Activated naive CD4-positive, alpha-beta T cell treated with anti-CD3 and anti-CD28 coated beads, Interleukin-2, amount 10 ng/mL, durations not matched to agents 7 days and 5 days (primary cell): ENCODE results near the gene WDR4.
A peak's percentile ranks its signal among the peaks of the same experiment; 100 is the strongest.
"Not testable (repeated sequence)": the region's sequence is repeated elsewhere in the genome, so short reads cannot be mapped to it uniquely, and the experiment has no call there.

Experiments used
- CTCF ChIA-PET: fragments of 350-600 bp; sonication (Branson Sonifier 250); formaldehyde crosslinking; loops from one replicate; lab custom pipeline; 2021; ENCODE audit warnings: antibody characterized with exemption; lab: Charles Lee
- DNase-seq: peaks from one replicate; pipeline ENCODE4 v3.0.0-alpha.2; 2020
- H3K27ac Mint-ChIP-seq: one replicate; pipeline ENCODE4 v1.8.0; 2021; ENCODE audit warnings: mild to moderate bottlenecking, moderate library complexity, mixed read lengths
- H3K27me3 Mint-ChIP-seq: one replicate; pipeline ENCODE4 v1.8.0; 2021; ENCODE audit warnings: mild to moderate bottlenecking, mixed read lengths
- H3K36me3 Mint-ChIP-seq: one replicate; pipeline ENCODE4 v1.8.0; 2021; ENCODE audit warnings: mixed read lengths
- H3K4me1 Mint-ChIP-seq: one replicate; pipeline ENCODE4 v1.8.0; 2021; ENCODE audit warnings: mixed read lengths
- H3K4me3 Mint-ChIP-seq: one replicate; pipeline ENCODE4 v1.8.0; 2021; ENCODE audit warnings: mild to moderate bottlenecking, moderate library complexity, mixed read lengths
- H3K9me3 Mint-ChIP-seq: one replicate; pipeline ENCODE4 v1.8.0; 2021; ENCODE audit warnings: mixed read lengths

WDR4 gene

GRCh38 chr21:42852925-42853570 is 26.3 kb downstream of the WDR4 start:
- Mint-ChIP-seq H3K27ac (no peak overlapping the region), H3K36me3 (peaks cover 44% of the 10 kb centered on the region), H3K9me3 (no peaks in the 10 kb centered on the region), H3K4me3 (no peak overlapping the region), H3K27me3 (no peaks in the 10 kb centered on the region), H3K4me1 (no peaks in the 10 kb centered on the region)
- no peak for DNase-seq
- CTCF ChIA-PET = no interaction called here

DNA sequence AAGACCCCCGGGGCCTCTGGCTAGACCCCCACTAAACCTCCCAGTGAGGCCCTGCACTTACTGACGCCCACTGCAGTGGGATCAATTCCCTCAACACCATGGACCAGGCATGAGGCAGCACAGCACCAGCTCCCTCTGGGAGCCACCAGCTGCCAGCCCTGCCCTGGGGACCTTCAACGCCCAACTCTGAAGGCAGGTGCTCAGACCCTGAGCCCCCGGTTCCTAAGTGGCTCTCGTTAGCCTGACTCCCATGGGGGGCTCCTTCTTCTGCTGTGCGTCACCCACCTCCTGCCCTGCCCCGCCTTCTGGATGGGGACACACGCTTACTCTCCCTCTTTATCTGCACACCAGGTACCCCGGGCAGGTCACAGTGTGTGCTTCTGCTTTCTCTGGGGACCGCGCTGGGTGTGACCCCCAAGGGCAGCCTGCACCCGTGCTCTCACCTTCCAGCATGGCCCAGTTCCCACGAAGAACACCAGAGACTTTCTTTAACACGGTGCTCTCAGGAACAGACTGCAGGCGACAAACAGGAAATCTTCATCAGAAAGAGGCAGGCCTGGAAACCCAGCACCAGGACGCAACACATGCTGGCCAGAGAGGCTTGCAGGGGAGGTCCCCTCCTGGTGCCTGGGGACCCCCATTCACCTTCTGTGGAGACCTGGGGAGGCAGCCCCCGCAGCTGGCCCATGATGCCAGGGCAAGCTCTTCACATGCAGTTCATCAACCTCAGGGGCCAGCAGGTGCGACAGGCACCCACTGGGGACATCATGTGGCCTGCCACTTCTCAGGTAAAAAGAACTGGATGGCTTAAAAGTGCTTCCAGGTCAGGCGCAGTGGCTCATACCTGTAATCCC is 27.3 kb downstream of the WDR4 start:
- CTCF ChIA-PET = no interaction called here
- peak overlapping the region; percentile 55 for H3K27ac Mint-ChIP-seq

DNA sequence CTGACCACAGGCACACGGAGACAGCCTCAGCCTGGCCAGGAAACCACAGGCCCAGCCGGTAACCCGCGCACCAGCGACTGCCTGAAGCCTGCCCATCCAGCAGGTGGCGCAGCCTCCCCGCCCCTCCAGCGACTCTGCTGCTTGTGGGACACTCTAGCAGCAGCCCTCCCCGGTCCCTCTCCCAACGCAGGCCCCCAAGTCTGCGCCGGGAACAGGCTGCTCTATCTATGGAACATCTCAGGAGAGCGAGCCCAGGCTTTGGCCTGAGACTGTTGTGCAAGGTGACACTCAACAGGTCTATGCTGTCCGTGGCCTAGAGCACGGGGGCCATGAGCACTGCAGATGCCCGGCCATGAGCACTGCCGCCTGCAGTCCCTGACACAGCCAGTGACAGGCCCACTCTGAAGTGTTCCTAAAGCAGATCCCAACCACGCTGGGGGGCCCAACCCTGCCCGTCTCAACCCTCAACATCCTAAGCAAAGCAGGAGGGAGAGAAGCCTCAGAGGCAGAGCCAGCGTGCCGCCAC is 28.4 kb downstream of the WDR4 start:
- CTCF ChIA-PET = no interaction called here
- peaks cover 38% of the 10 kb centered on the region for H3K36me3 Mint-ChIP-seq
- H3K27ac Mint-ChIP-seq = no peak overlapping the region
- H3K27me3 Mint-ChIP-seq = no peaks in the 10 kb centered on the region
- H3K4me3 Mint-ChIP-seq = no peak overlapping the region
- DNase-seq = peak; percentile 57
- no peaks in the 10 kb centered on the region for H3K9me3 Mint-ChIP-seq
- H3K4me1 Mint-ChIP-seq = no peaks in the 10 kb centered on the region

More for the DNA sequence above, 27.3 kb downstream of the WDR4 start:
- no peak overlapping the region for H3K4me3 Mint-ChIP-seq
- H3K27me3 Mint-ChIP-seq = no peaks in the 10 kb centered on the region
- no peaks in the 10 kb centered on the region for H3K9me3 Mint-ChIP-seq
- H3K4me1 Mint-ChIP-seq = no peaks in the 10 kb centered on the region
- peaks cover 41% of the 10 kb centered on the region for H3K36me3 Mint-ChIP-seq
- no peak for DNase-seq

- Mint-ChIP-seq H3K36me3 (peaks cover 37% of the 10 kb centered on the region), H3K4me1 (no peaks in the 10 kb centered on the region), H3K27ac (no peak overlapping the region), H3K4me3 (no peak overlapping the region), H3K27me3 (no peaks in the 10 kb centered on the region), H3K9me3 (no peaks in the 10 kb centered on the region)
- CTCF ChIA-PET = no interaction called here
- DNase-seq = no peak
Observed at GRCh38 chr21:42850463-42850862, 28.9 kb downstream of the WDR4 start.

DNA sequence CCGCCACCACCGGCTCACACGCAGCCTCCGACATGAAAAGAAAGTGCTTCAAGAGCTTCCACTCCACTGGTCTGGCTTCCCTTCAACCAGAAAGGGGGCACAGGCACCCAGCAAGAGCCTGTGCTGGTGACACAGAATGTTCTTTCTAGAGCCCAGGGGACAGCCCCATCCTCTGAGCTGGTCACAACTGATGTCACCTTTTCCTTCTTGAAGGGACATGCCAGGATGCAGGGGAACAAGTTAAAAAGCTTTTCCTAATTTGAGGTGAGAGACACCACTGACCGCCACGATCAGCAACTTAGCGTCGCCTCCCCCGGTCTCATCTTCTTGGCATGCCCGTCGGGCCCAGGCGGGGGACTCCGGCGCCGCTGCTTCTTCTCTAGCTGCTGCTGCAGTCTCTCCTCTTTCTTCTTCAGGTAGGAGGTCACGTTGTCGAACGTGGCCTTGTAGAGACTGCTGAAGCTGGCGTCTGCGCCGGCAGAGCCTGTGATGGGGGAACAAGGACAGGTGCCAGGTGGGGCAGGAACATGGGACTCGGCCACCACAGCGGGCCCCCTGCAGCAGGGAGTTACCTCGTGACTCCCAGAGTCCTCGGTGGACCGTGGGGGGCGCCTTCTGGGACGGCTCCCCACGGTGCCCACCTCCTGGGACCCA is 29.5 kb downstream of the WDR4 start:
- CTCF ChIA-PET = interaction anchor here (0.6 kb wide), 1 partner anchor 21 kb away, joined by 3 read pairs; no protein-coding TSS in a partner anchor
- H3K27ac Mint-ChIP-seq = no peak overlapping the region
- no peak overlapping the region for H3K4me3 Mint-ChIP-seq
- peaks cover 40% of the 10 kb centered on the region for H3K36me3 Mint-ChIP-seq
- H3K27me3 Mint-ChIP-seq = no peaks in the 10 kb centered on the region
- no peaks in the 10 kb centered on the region for H3K9me3 Mint-ChIP-seq
- no peak for DNase-seq
- no peaks in the 10 kb centered on the region for H3K4me1 Mint-ChIP-seq

- no peaks in the 10 kb centered on the region for H3K4me1 Mint-ChIP-seq
- no peaks in the 10 kb centered on the region for H3K27me3 Mint-ChIP-seq
- H3K27ac Mint-ChIP-seq = no peak overlapping the region
- peaks cover 39% of the 10 kb centered on the region for H3K36me3 Mint-ChIP-seq
- H3K9me3 Mint-ChIP-seq = no peaks in the 10 kb centered on the region
- no peak for DNase-seq
- H3K4me3 Mint-ChIP-seq = no peak overlapping the region
- CTCF ChIA-PET = interaction anchor here (0.6 kb wide), 1 partner anchor 22 kb away, joined by 3 read pairs; no protein-coding TSS in a partner anchor
Observed at GRCh38 chr21:42848932-42849758, 30.2 kb downstream of the WDR4 start.

GRCh38 chr21:42848144-42848931 is 31.0 kb downstream of the WDR4 start:
- H3K9me3 Mint-ChIP-seq, H3K4me3 Mint-ChIP-seq, H3K4me1 Mint-ChIP-seq, H3K27ac Mint-ChIP-seq, CTCF ChIA-PET, H3K27me3 Mint-ChIP-seq, DNase-seq: not testable (repeated sequence)
- H3K36me3 Mint-ChIP-seq = peaks cover 44% of the 10 kb centered on the region

DNA sequence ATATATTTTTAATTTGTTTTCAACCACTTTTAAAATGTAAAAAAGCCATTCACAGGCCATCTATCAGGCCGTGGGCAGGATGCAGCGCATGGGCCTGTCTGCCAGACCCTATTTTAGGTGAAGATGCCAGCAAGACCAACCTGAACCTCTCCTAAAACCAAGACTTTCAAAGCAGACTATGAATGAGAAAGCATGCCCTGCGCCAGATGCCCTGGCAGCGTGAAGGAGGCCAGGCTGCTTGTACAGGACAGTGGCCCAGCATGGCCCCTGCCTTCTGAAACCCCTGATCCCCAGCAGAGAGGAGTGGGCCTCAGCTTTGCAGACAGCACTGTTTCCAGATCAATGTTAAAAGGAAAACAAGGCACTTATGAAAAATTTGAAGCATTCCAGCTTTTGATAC is 31.6 kb downstream of the WDR4 start:
- Mint-ChIP-seq H3K4me1 (no peaks in the 10 kb centered on the region), H3K27me3 (no peaks in the 10 kb centered on the region), H3K27ac (no peak overlapping the region), H3K9me3 (no peaks in the 10 kb centered on the region), H3K4me3 (no peak overlapping the region), H3K36me3 (peaks cover 48% of the 10 kb centered on the region)
- CTCF ChIA-PET = no interaction called here
- no peak for DNase-seq

GRCh38 chr21:42847051-42847707 is 32.2 kb downstream of the WDR4 start:
- Mint-ChIP-seq H3K4me1 (no peaks in the 10 kb centered on the region), H3K36me3 (peaks cover 48% of the 10 kb centered on the region), H3K27me3 (no peaks in the 10 kb centered on the region), H3K4me3 (no peak overlapping the region), H3K9me3 (no peaks in the 10 kb centered on the region), H3K27ac (no peak overlapping the region)
- CTCF ChIA-PET = no interaction called here
- DNase-seq = peak; percentile 7

DNA sequence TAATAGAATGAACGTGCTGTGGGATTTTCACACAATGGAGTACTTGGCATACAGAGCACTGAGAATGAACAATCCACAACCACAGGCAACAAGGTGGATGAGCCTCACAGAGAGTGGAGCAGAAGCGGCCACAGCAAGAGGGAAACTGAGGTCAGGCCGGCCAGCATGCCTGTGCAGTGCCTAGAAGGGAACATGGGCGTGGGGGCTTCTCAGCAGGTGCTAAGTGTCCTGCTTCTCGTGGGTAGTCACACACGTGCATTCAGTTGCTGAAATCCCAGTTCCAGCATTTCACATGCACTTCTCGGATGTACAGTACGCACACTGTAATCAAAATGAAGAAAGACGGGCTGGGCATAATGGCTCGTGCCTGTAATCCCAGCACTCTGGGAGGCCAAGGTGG is 33.1 kb downstream of the WDR4 start:
- DNase-seq = no peak
- Mint-ChIP-seq H3K27ac (no peak overlapping the region), H3K4me1 (no peaks in the 10 kb centered on the region), H3K36me3 (peaks cover 46% of the 10 kb centered on the region), H3K4me3 (no peak overlapping the region), H3K9me3 (no peaks in the 10 kb centered on the region), H3K27me3 (no peaks in the 10 kb centered on the region)
- CTCF ChIA-PET = no interaction called here

DNA sequence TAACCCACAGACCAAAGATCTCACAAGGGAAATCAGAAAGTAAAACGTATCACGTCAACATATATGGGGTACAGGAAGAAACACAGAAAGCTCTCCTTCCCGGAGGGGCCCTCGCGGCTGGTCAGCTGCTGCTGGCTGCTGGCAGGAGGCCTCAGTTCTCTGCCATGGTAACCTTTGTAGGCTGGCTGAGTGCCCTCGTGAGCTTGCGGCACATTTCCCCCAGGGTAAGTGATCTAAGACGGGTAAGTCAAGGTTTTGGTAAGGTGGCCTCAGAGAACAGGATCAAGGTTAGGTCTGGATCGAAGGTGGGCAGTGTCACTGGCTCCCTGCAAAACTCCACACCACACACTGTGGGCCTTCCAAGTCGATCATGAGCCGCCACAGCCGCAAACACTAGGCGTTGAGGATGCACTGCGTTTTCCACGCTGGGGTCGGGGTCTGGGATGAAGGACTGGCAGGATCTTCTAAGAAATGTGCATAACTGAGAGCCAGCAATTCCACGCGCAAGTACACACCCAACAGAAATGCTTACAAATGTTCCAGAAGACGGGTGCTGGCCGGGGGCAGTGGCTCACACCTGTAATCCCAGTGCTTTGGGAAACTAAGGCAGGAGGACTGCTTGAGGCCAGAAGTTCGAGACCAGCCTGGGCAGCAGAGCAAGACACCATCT is 33.9 kb downstream of the WDR4 start:
- Mint-ChIP-seq H3K4me3 (no peak overlapping the region), H3K27me3 (no peaks in the 10 kb centered on the region), H3K4me1 (no peaks in the 10 kb centered on the region), H3K27ac (no peak overlapping the region), H3K9me3 (no peaks in the 10 kb centered on the region), H3K36me3 (peaks cover 44% of the 10 kb centered on the region)
- CTCF ChIA-PET = no interaction called here
- no peak for DNase-seq

DNA sequence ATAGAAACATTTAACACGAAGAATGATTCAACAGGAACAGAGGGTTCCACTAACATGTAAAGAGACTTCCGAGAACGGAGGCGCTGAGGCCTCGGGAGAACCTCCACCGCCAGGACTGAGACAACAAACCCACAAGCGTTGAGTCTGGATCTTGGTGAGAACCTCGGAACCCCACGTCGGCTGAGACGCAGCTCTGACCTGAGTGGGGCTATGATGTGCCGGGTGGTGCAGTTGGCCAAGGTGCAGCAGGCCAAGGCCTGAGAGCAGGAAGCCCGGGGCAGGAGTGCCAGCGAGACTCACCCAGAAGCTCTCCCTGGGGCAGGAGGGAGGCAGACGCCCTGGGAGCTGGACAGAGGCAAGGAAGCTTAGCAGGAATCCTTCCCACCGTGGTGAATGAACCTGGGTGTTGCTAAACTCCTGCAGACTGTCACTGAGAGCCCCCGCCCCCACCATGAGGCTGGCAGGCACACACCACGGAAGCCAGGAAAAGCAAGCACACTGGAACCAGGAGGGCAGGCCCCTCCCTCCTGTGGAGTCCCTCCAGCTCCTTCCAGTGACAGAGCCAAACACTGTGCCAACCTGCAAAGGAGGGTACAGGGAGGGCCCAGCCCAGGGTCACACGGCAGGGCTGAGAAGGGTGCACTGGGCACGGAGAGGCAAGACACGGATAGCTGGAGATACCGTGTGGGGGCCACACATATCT is 34.8 kb downstream of the WDR4 start:
- DNase-seq = no peak
- Mint-ChIP-seq H3K27ac (no peak overlapping the region), H3K36me3 (peaks cover 39% of the 10 kb centered on the region), H3K27me3 (no peaks in the 10 kb centered on the region), H3K4me1 (no peaks in the 10 kb centered on the region), H3K9me3 (no peaks in the 10 kb centered on the region), H3K4me3 (no peak overlapping the region)
- CTCF ChIA-PET = interaction anchor here (1.1 kb wide), 3 partner anchors 9 to 19 kb away, joined by 3 to 4 read pairs (median 3); no protein-coding TSS in a partner anchor
